Mucosa of rectum (tissue), 2 donors: ENCODE results near the gene PSAP.

ENCODE experiments used
- H3K27ac ChIP-seq, 2 donors: one replicate each; pipeline ENCODE4 v1.7.0; 2013; ENCODE audit warnings: inconsistent platforms in 2 of 2, low read depth in 2 of 2, low read length in 2 of 2
- H3K27me3 ChIP-seq, 2 donors: one replicate each; pipeline ENCODE4 v1.7.0; 2013; ENCODE audit warnings: low read length in 2 of 2; ENCODE audit not compliant: control insufficient read depth in 2 of 2, insufficient read depth in 2 of 2
- H3K36me3 ChIP-seq, 2 donors: one replicate each; pipeline ENCODE4 v1.7.0; 2013; ENCODE audit warnings: low read length in 2 of 2; ENCODE audit not compliant: control insufficient read depth in 2 of 2, insufficient read depth in 2 of 2
- H3K4me1 ChIP-seq, 2 donors: one replicate each; pipeline ENCODE4 v1.7.0; 2013; ENCODE audit warnings: low read length in 2 of 2, mild to moderate bottlenecking in 1 of 2; ENCODE audit not compliant: control insufficient read depth in 2 of 2, insufficient read depth in 2 of 2
- H3K4me3 ChIP-seq, 2 donors: one replicate each; pipeline ENCODE4 v1.7.0; 2013; ENCODE audit warnings: low read length in 2 of 2
- H3K9ac ChIP-seq, 2 donors: one replicate each; pipeline ENCODE4 v1.7.0; 2013; ENCODE audit warnings: low read length in 2 of 2, low read depth in 1 of 2, mild to moderate bottlenecking in 1 of 2
- H3K9me3 ChIP-seq, 2 donors: one replicate each; pipeline ENCODE4 v1.7.0; 2013; ENCODE audit warnings: low read length in 2 of 2; ENCODE audit not compliant: control insufficient read depth in 2 of 2
- donor health status: healthy.
- donor health status: Normal muscosa, but diverticular disease.

PSAP gene

GRCh38 chr10:71844695-71845094 lies 6.4 kb downstream of the PSAP start:
- no peaks in the 10 kb centered on the region for H3K36me3 ChIP-seq
- peaks cover 12 to 14% of the 10 kb centered on the region in 2 donors for H3K4me1 ChIP-seq
- H3K4me3 ChIP-seq = no peak overlapping the region
- no peaks in the 10 kb centered on the region for H3K9me3 ChIP-seq
- no peaks in the 10 kb centered on the region for H3K27me3 ChIP-seq
- no peak overlapping the region for H3K27ac ChIP-seq
- H3K9ac ChIP-seq = no peak overlapping the region

GRCh38 chr10:71844084-71844483 lies 7.0 kb downstream of the PSAP start:
- H3K27me3 ChIP-seq = no peaks in the 10 kb centered on the region
- no peak overlapping the region for H3K9ac ChIP-seq
- H3K4me3 ChIP-seq = no peak overlapping the region
- no peaks in the 10 kb centered on the region for H3K36me3 ChIP-seq
- no peaks in the 10 kb centered on the region for H3K9me3 ChIP-seq
- peaks cover 8 to 16% of the 10 kb centered on the region in 2 donors for H3K4me1 ChIP-seq
- H3K27ac ChIP-seq = no peak overlapping the region

- H3K27ac ChIP-seq = no peak overlapping the region
- H3K4me1 ChIP-seq = peaks cover 8 to 19% of the 10 kb centered on the region in 2 donors
- H3K36me3 ChIP-seq = no peaks in the 10 kb centered on the region
- H3K9ac ChIP-seq = no peak overlapping the region
- H3K27me3 ChIP-seq = no peaks in the 10 kb centered on the region
- H3K4me3 ChIP-seq = no peak overlapping the region
- H3K9me3 ChIP-seq = no peaks in the 10 kb centered on the region
These were observed 8.0 kb downstream of the PSAP start for GRCh38 chr10:71842856-71843686.

DNA sequence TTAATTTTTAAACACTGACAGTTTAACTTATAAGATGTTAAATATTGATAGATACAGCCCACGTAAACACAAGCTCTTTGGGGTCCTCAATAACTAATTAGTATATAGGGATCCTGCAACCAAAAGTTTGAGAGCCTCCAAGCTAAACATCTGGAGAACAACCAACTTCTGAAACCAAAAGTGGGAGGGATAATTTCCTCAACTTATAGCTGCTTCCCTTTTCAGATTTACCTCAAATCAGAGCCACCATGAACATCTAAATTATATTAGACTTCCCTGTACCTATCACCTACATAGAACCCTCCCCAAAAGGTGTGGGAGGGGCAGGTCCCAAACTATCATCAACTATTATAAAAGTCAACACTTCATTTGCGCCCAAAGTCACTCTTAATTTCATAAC lies 8.6 kb downstream of the PSAP start:
- no peak overlapping the region for H3K27ac ChIP-seq
- H3K4me1 ChIP-seq = peaks cover 11 to 24% of the 10 kb centered on the region in 2 donors
- H3K9ac ChIP-seq = no peak overlapping the region

GRCh38 chr10:71840958-71841335 lies 10.1 kb downstream of the PSAP start:
- Histone ChIP-seq H3K27ac (no peak overlapping the region), H3K36me3 (peaks cover 0 to 7% of the 10 kb centered on the region in 2 donors), H3K9me3 (no peaks in the 10 kb centered on the region), H3K4me1 (peaks cover 23 to 24% of the 10 kb centered on the region in 2 donors), H3K4me3 (no peak overlapping the region), H3K27me3 (no peaks in the 10 kb centered on the region), H3K9ac (no peak overlapping the region)

More for the DNA sequence above, 8.6 kb downstream of the PSAP start:
- no peak overlapping the region for H3K4me3 ChIP-seq
- H3K9me3 ChIP-seq = no peaks in the 10 kb centered on the region
- no peaks in the 10 kb centered on the region for H3K27me3 ChIP-seq
- peaks cover 0 to 6% of the 10 kb centered on the region in 2 donors for H3K36me3 ChIP-seq

GRCh38 chr10:71840177-71840957 lies 10.7 kb downstream of the PSAP start:
- Histone ChIP-seq H3K36me3 (peaks cover 0 to 7% of the 10 kb centered on the region in 2 donors), H3K4me3 (no peak overlapping the region), H3K27ac (no peak overlapping the region), H3K9ac (no peak overlapping the region), H3K27me3 (no peaks in the 10 kb centered on the region), H3K4me1 (peaks cover 24% of the 10 kb centered on the region in 2 donors), H3K9me3 (no peaks in the 10 kb centered on the region)

DNA sequence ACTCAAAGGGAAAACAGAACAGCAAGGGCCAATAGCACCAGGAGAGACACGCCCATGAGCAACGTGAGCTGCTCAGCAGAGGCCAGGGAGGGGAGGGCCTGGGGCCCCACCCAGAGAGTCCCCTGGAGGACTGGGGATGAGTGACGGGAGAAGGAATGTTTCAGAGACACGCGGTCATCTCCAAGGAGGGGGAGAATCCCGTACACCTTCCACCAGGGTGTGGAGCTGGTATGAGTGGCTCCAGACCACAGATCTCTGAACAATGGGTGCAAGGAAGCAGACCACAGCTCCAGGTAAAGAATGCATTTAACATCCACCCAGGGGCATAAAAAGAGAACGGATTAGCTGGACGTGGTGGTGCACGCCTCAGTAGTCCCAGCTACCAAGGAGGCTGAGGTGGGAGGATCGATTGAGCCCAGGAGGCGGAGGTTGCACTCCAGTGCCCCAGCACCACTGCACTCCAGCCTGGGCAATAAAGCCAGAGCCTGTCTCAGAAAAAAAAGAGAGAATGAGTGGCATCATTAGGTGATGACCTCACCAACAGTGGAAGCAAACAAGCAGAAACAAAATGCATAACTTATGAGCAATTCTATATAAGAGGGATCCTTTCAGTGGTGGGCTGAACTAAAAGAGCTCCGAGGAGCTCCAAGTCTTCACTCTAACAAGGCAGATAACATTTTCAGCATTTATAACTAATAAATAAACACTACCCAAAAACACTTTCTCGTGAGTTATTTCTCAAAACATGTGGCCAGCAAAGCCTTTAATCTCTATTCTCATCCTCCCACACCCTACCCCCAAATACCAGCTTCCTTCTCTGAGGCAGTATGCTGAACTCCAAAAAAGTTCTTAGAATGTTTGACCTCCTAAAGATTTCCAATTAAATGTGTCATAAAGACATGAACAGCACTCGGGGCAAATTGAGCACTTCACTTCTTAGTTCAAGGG lies 12.5 kb downstream of the PSAP start:
- no peaks in the 10 kb centered on the region for H3K27me3 ChIP-seq
- peak overlapping the region in 1 of 2 donors; percentile 11 for H3K27ac ChIP-seq
- H3K36me3 ChIP-seq = peaks cover 0 to 7% of the 10 kb centered on the region in 2 donors
- no peak overlapping the region for H3K9ac ChIP-seq
- peaks cover 24% of the 10 kb centered on the region in 2 donors for H3K4me1 ChIP-seq
- H3K4me3 ChIP-seq = no peak overlapping the region
- no peaks in the 10 kb centered on the region for H3K9me3 ChIP-seq

DNA sequence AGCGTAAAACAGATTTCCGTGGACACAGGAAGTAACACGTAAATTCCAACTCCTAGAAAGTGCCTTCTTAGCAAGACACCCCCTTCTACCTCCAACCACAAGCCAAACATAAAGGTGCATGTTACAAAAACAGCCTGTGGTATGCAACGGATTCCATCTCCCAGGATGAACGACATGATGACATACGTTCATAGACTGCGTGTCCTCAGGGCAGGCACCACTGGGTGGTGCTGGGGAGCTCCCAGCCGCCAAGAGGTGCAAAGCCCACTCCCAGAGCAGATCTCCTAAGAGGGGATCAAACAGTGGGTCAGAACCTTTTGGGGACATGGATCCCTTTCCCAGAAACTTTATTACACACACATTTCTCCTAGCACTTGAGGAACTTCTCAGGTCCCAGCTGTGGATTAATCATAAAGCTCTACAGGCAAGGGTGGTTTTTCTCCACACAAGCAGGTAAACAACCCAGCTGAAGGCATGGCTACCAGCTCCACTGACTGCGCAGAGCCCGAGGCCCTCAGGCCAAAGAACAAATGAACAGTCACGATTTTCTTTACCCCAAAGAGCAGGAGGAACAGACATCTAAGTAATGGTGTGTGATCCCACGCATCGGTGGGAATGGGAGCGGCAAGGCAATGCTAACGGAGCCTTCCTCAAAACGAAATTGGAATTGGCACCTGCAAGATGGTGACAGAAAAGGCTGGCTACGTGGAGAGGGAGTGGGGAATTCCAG lies 13.8 kb downstream of the PSAP start:
- no peaks in the 10 kb centered on the region for H3K9me3 ChIP-seq
- H3K27me3 ChIP-seq = no peaks in the 10 kb centered on the region
- no peak overlapping the region for H3K9ac ChIP-seq
- H3K4me1 ChIP-seq = peaks cover 21 to 25% of the 10 kb centered on the region in 2 donors
- H3K4me3 ChIP-seq = no peak overlapping the region
- H3K36me3 ChIP-seq = peaks cover under 1 to 12% of the 10 kb centered on the region in 2 donors
- peak overlapping the region; percentile 42 to 46 for H3K27ac ChIP-seq

GRCh38 chr10:71836596-71836974 lies 14.5 kb downstream of the PSAP start:
- Histone ChIP-seq H3K27ac (peak overlapping the region; percentile 42 to 74), H3K4me1 (peaks cover 21 to 27% of the 10 kb centered on the region in 2 donors), H3K9me3 (no peaks in the 10 kb centered on the region), H3K4me3 (peak overlapping the region in 1 of 2 donors; percentile 6), H3K9ac (peak overlapping the region in 1 of 2 donors; percentile 37), H3K27me3 (no peaks in the 10 kb centered on the region), H3K36me3 (peaks cover 6 to 18% of the 10 kb centered on the region in 2 donors)
